ENCODE measurements around the gene HEATR5A. TPM values are rescaled to one million over a fixed set of nuclear protein-coding genes. Genes with fewer than 3 reads are reported as not detected.

Gene HEATR5A
- total and polyA plus RNA-seq, 2 of the 13 experiments (the other 11 are each of a cell fraction or from before 2014, with no cell fraction given), result 36.4 to 105 TPM

- TF ChIP-seq AFF4 (CRISPR knock-in tag; IDR thresholded peaks at IDR 0.05), result 0 out of 2 replicates have a peak, but pooled peaks have one; percentile 30
- TF ChIP-seq MAFK (conservative IDR thresholded peaks at IDR 0.05 in 1 of 2, IDR thresholded peaks at IDR 0.05 in 1 of 2; ENCODE audit: low read length in 2 of 2), result no peak
- no peak for TF ChIP-seq ZNF367 (CRISPR knock-in tag; IDR thresholded peaks at IDR 0.05; ENCODE audit: borderline replicate concordance)
- TF ChIP-seq KDM4B (CRISPR knock-in tag; IDR thresholded peaks at IDR 0.05), result no peak; the same call in 1 of the 2 replicates
- TF ChIP-seq PPARG (CRISPR knock-in tag; conservative IDR thresholded peaks at IDR 0.05), result peak; percentile 86
- TF ChIP-seq ZNF18 (CRISPR knock-in tag; IDR thresholded peaks at IDR 0.05; ENCODE audit: insufficient replicate concordance), result peak; percentile 78
- TF ChIP-seq ZNF44 (CRISPR knock-in tag; IDR thresholded peaks at IDR 0.05), result peak; percentile 97; the same call in 1 of the 2 replicates
- TF ChIP-seq HNF4A (CRISPR knock-in tag; IDR thresholded peaks at IDR 0.05), result peak; percentile 40
- no peak for TF ChIP-seq NR2F6 (IDR thresholded peaks at IDR 0.05)
- peak; percentile 85 for TF ChIP-seq NR2F6 (CRISPR knock-in tag; IDR thresholded peaks at IDR 0.05)
- TF ChIP-seq TCF12 (IDR thresholded peaks at IDR 0.05), result no peak
- no peak for TF ChIP-seq TCF12 (CRISPR knock-in tag; IDR thresholded peaks at IDR 0.05)
- peak; percentile 88; the same call in 1 of the 2 replicates for TF ChIP-seq ZNF563 (CRISPR knock-in tag; IDR thresholded peaks at IDR 0.05)
- 0 out of 2 replicates have a peak, but pooled peaks have one; percentile 14 for TF ChIP-seq ZNF510 (CRISPR knock-in tag; IDR thresholded peaks at IDR 0.05; ENCODE audit: low read depth)
- TF ChIP-seq NCOA2 (CRISPR knock-in tag; IDR thresholded peaks at IDR 0.05), result peak; percentile 46; the same call in 1 of the 2 replicates
- TF ChIP-seq TEF (CRISPR knock-in tag; IDR thresholded peaks at IDR 0.05), result no peak
- no peak for TF ChIP-seq ZNF570 (CRISPR knock-in tag; IDR thresholded peaks at IDR 0.05; ENCODE audit: borderline replicate concordance)
- peak; percentile 80; the same call in 1 of the 2 replicates for TF ChIP-seq ZBTB26 (CRISPR knock-in tag; IDR thresholded peaks at IDR 0.05; ENCODE audit: borderline replicate concordance)
- 0 out of 2 replicates have a peak, but pooled peaks have one; percentile 53 for TF ChIP-seq MIER3 (CRISPR knock-in tag; IDR thresholded peaks at IDR 0.05; ENCODE audit: borderline replicate concordance)
- TF ChIP-seq DNMT3B (CRISPR knock-in tag; conservative IDR thresholded peaks at IDR 0.05), result 0 out of 2 replicates have a peak, but pooled peaks have one; percentile 86
- TF ChIP-seq SNAPC2 (CRISPR knock-in tag; IDR thresholded peaks at IDR 0.05), result 0 out of 2 replicates have a peak, but pooled peaks have one; percentile 89
- no peak for TF ChIP-seq MTF2 (CRISPR knock-in tag; IDR thresholded peaks at IDR 0.05; ENCODE audit: borderline replicate concordance)
- peak; percentile 88 for TF ChIP-seq ZNF138 (CRISPR knock-in tag; IDR thresholded peaks at IDR 0.05; ENCODE audit: low read depth)
- TF ChIP-seq HMG20B (CRISPR knock-in tag; conservative IDR thresholded peaks at IDR 0.05), result no peak
Observed at GRCh38 chr14:31286456-31287293, 133.7 kb downstream of the HEATR5A start (continued).
